OCI-LY3 (cell line): ENCODE results near the gene PELI2.
A peak's percentile ranks its signal among the peaks of the same experiment; 100 is the strongest.

Experiments
- H2AFZ ChIP-seq: fragments of 200-600, 300-600 bp; shearing (Covaris generic); 2 replicates; pipeline ENCODE4 v1.6.0; 2014; ENCODE audit warnings: antibody characterized with exemption, low read depth, low read length
- H3K27ac ChIP-seq: fragments of 200-600, 300-600 bp; sonication (generic); 2 replicates; pipeline ENCODE4 v1.5.1; 2014; ENCODE audit warnings: mild to moderate bottlenecking, low read length, moderate library complexity, mixed read lengths
- H3K27me3 ChIP-seq: fragments of 200-600, 300-600 bp; sonication (generic); 2 replicates; pipeline ENCODE4 v1.6.1; 2014; ENCODE audit warnings: low read depth, low read length, mixed read lengths
- H3K36me3 ChIP-seq: fragments of 200-600, 300-600 bp; sonication (generic); replicated peaks from 2 replicates; pipeline ENCODE3; 2014; ENCODE audit warnings: low read depth, low read length, mixed read lengths
- H3K4me1 ChIP-seq: fragments of 300-600, 200-600 bp; sonication (generic); 2 replicates; pipeline ENCODE4 v1.6.1; 2014; ENCODE audit warnings: low read length, mixed read lengths
- H3K4me2 ChIP-seq: fragments of 200-600, 300-600 bp; sonication (generic); 2 replicates; pipeline ENCODE4 v1.6.1; 2014; ENCODE audit warnings: low read length, mixed read lengths
- H3K4me3 ChIP-seq: fragments of 300-600, 200-600 bp; sonication (generic); 2 replicates; pipeline ENCODE4 v1.5.1; 2014; ENCODE audit warnings: antibody characterized with exemption, mild to moderate bottlenecking, low read length, moderate library complexity
- H3K79me2 ChIP-seq: fragments of 300-600, 200-600 bp; shearing (Covaris generic); 2 replicates; pipeline ENCODE4 v1.6.1; 2014; ENCODE audit warnings: mild to moderate bottlenecking, low read length, mixed read lengths
- H3K9ac ChIP-seq: fragments of 300-600, 200-600 bp; shearing (Covaris generic); 2 replicates; pipeline ENCODE4 v1.6.0; 2014; ENCODE audit warnings: mild to moderate bottlenecking, low read length, moderate library complexity
- H3K9me3 ChIP-seq: fragments of 200-600, 300-600 bp; shearing (Covaris generic); 2 replicates; pipeline ENCODE4 v1.6.1; 2014; ENCODE audit warnings: low read length, mixed read lengths; ENCODE audit not compliant: insufficient read depth
- H4K20me1 ChIP-seq: fragments of 200-600, 300-600 bp; sonication (generic); 2 replicates; pipeline ENCODE4 v1.6.1; 2016; ENCODE audit warnings: low read length, mixed read lengths; ENCODE audit not compliant: insufficient read depth
- CTCF ChIP-seq: fragments of 200-600, 300-600 bp; sonication (generic); IDR thresholded peaks from 2 replicates; pipeline ENCODE4 v1.5.1; 2014; ENCODE audit warnings: antibody characterized with exemption, low read length, low read depth
- EZH2phosphoT487 ChIP-seq: fragments of 200-600 bp; shearing (Covaris generic); IDR thresholded peaks from 2 replicates; pipeline ENCODE4 v1.6.1; 2018; ENCODE audit warnings: antibody characterized with exemption, mixed run types, low read depth

The PELI2 gene

GRCh38 chr14:56129092-56129491 lies 10.9 kb downstream of the PELI2 start:
- Histone ChIP-seq H3K9ac (no peak overlapping the region), H4K20me1 (no peaks in the 10 kb centered on the region), H3K27me3 (peaks cover 44% of the 10 kb centered on the region), H3K4me2 (no peak overlapping the region), H2AFZ (no peak overlapping the region), H3K36me3 (no peaks in the 10 kb centered on the region), H3K9me3 (no peaks in the 10 kb centered on the region), H3K79me2 (no peaks in the 10 kb centered on the region), H3K27ac (no peak overlapping the region), H3K4me3 (no peak overlapping the region), H3K4me1 (peaks cover 7% of the 10 kb centered on the region)
- TF ChIP-seq CTCF (no peak), EZH2phosphoT487 (no peak)

- Histone ChIP-seq H3K79me2 (no peaks in the 10 kb centered on the region), H3K4me2 (no peak overlapping the region), H3K9me3 (no peaks in the 10 kb centered on the region), H3K27me3 (peaks cover 41% of the 10 kb centered on the region), H2AFZ (no peak overlapping the region), H4K20me1 (no peaks in the 10 kb centered on the region), H3K4me3 (no peak overlapping the region), H3K27ac (no peak overlapping the region), H3K9ac (no peak overlapping the region), H3K4me1 (peaks cover 7% of the 10 kb centered on the region), H3K36me3 (no peaks in the 10 kb centered on the region)
- TF ChIP-seq EZH2phosphoT487 (no peak), CTCF (no peak)
These were observed 11.7 kb downstream of the PELI2 start for GRCh38 chr14:56129933-56130332.

GRCh38 chr14:56131004-56131864 lies 13.0 kb downstream of the PELI2 start:
- Histone ChIP-seq H3K27me3 (peaks cover 40% of the 10 kb centered on the region), H3K4me1 (peaks cover 7% of the 10 kb centered on the region), H3K9me3 (no peaks in the 10 kb centered on the region), H3K27ac (no peak overlapping the region), H3K4me3 (peak overlapping the region; percentile 51), H3K36me3 (no peaks in the 10 kb centered on the region), H4K20me1 (no peaks in the 10 kb centered on the region), H3K9ac (no peak overlapping the region), H3K4me2 (peak overlapping the region; percentile 60), H3K79me2 (no peaks in the 10 kb centered on the region), H2AFZ (0 out of 2 replicates have a peak overlapping the region, but pooled peaks have one; percentile 70)
- TF ChIP-seq CTCF, result no peak
- no peak for TF ChIP-seq EZH2phosphoT487
